ENCODE data around the gene RHBDF1.
"Not testable (repeated sequence)": the region's sequence is repeated elsewhere in the genome, so short reads cannot be mapped to it uniquely, and the experiment has no call there.

RHBDF1 gene

GRCh38 chr16:33877-34647 is 38.4 kb downstream of the RHBDF1 start:
- no peak for DNase-seq

GRCh38 chr16:33154-33876 is 39.1 kb downstream of the RHBDF1 start:
- not testable (repeated sequence) for DNase-seq

- DNase-seq: not testable (repeated sequence)
These were observed 41.8 kb downstream of the RHBDF1 start for GRCh38 chr16:30627-31026.

- not testable (repeated sequence) for DNase-seq
These were observed 46.5 kb downstream of the RHBDF1 start for GRCh38 chr16:25926-26348.

GRCh38 chr16:24151-24550 is 48.3 kb downstream of the RHBDF1 start:
- DNase-seq: not testable (repeated sequence)

GRCh38 chr16:20886-21285 is 51.5 kb downstream of the RHBDF1 start:
- DNase-seq: not testable (repeated sequence)

DNA sequence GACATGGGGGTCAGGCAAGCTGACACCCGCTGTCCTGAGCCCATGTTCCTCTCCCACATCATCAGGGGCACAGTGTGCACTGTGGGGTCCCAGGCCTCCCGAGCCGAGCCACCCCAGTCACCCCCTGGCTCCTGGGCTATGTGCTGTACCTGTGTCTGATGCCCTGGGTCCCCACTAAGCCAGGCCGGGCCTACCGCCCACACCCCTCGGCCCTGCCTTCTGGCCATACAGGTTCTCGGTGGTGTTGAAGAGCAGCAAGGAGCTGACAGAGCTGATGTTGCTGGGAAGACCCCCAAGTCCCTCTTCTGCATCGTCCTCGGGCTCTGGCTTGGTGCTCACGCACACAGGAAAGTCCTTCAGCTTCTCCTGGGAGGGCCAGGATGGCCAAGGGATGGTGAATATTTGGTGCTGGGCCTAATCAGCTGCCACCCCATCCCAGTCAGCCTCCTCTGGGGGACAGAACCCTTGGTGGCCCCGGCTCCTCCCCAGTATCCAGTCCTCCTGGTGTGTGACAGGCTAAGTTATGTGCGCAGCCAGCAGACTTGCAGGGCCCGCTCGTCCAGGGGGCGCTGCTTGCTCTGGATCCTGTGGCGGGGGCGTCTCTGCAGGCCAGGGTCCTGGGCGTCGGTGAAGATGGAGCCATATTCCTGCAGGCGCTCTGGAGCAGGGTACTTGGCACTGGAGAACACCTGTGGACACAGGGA is 55.2 kb downstream of the RHBDF1 start:
- not testable (repeated sequence) for DNase-seq

DNA sequence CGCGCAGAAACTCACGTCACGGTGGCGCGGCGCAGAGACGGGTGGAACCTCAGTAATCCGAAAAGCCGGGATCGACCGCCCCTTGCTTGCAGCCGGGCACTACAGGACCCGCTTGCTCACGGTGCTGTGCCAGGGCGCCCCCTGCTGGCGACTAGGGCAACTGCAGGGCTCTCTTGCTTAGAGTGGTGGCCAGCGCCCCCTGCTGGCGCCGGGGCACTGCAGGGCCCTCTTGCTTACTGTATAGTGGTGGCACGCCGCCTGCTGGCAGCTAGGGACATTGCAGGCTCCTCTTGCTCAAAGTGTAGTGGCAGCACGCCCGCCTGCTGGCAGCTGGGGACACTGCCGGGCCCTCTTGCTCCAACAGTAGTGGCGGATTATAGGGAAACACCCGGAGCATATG is 61.7 kb downstream of the RHBDF1 start:
- DNase-seq: not testable (repeated sequence)

- no peak for DNase-seq
These were observed 62.3 kb downstream of the RHBDF1 start for GRCh38 chr16:9903-10665.
